Activated naive CD8-positive, alpha-beta T cell treated with anti-CD3 and anti-CD28 coated beads, Interleukin-2, amount 10 ng/mL, durations not matched to agents 7 days and 5 days (primary cell): ENCODE results near the gene GABPA. TPM values are rescaled to one million over a fixed set of nuclear protein-coding genes. Genes with fewer than 3 reads are reported as not detected.

Experiments used
- ATAC-seq: fragments of 150-1000 bp; cut with Tn5 transposase; one replicate; pipeline ENCODE4 v1.10.0; 2021; ENCODE audit warnings: low read depth, moderate library complexity
- POLR2A ChIA-PET: fragments of 350-600 bp; sonication (Branson Sonifier 250); formaldehyde crosslinking; loops from one replicate; lab custom pipeline; 2021; ENCODE audit warnings: antibody characterized with exemption; lab: Charles Lee
- DNase-seq: peaks from one replicate; pipeline ENCODE4 v3.0.0; 2021
- H3K27ac Mint-ChIP-seq: one replicate; pipeline ENCODE4 v1.8.0; 2022; ENCODE audit warnings: mild to moderate bottlenecking, mixed read lengths
- H3K27me3 Mint-ChIP-seq: one replicate; pipeline ENCODE4 v1.8.0; 2022; ENCODE audit warnings: mild to moderate bottlenecking, moderate library complexity, mixed read lengths
- H3K36me3 Mint-ChIP-seq: one replicate; pipeline ENCODE4 v1.8.0; 2021; ENCODE audit warnings: mild to moderate bottlenecking, mixed read lengths
- H3K4me1 Mint-ChIP-seq: one replicate; pipeline ENCODE4 v1.8.0; 2021; ENCODE audit warnings: mixed read lengths
- H3K4me3 Mint-ChIP-seq: one replicate; pipeline ENCODE4 v1.8.0; 2022; ENCODE audit warnings: mild to moderate bottlenecking, moderate library complexity, mixed read lengths
- H3K9me3 Mint-ChIP-seq: one replicate; pipeline ENCODE4 v1.8.0; 2021; ENCODE audit warnings: mixed read lengths
- total RNA-seq, 2 experiments: library from RNA; stranded (reverse); gene quantifications; one replicate each; pipeline ENCODE4 v1.2.3, GENCODE V29; 2021

GABPA gene
- total RNA-seq, 2 experiments from 2014 or later = 25.3 to 27.4 TPM

- no peak for DNase-seq
- H3K27me3 Mint-ChIP-seq = no peaks in the 10 kb centered on the region
Measured at GRCh38 chr21:25721987-25722386, 12.8 kb upstream of the GABPA start.

GRCh38 chr21:25722631-25723030 lies 12.1 kb upstream of the GABPA start:
- Mint-ChIP-seq H3K9me3 (no peaks in the 10 kb centered on the region), H3K4me3 (no peak overlapping the region), H3K4me1 (peaks cover 3% of the 10 kb centered on the region), H3K36me3 (peaks cover 29% of the 10 kb centered on the region), H3K27ac (no peak overlapping the region), H3K27me3 (no peaks in the 10 kb centered on the region)
- POLR2A ChIA-PET = no interaction called here
- DNase-seq (no peak), ATAC-seq (no peak)

More at GRCh38 chr21:25721987-25722386, 12.8 kb upstream of the GABPA start:
- POLR2A ChIA-PET = interaction anchor here (1.5 kb wide), 1 partner anchor 13 kb away, joined by 4 read pairs; the partner anchor contains the start of genes ATP5PF and GABPA
- no peaks in the 10 kb centered on the region for H3K9me3 Mint-ChIP-seq
- peaks cover 29% of the 10 kb centered on the region for H3K36me3 Mint-ChIP-seq
- no peak overlapping the region for H3K4me3 Mint-ChIP-seq
- peaks cover 3% of the 10 kb centered on the region for H3K4me1 Mint-ChIP-seq
- ATAC-seq = no peak
- H3K27ac Mint-ChIP-seq = no peak overlapping the region

- DNase-seq (no peak), ATAC-seq (no peak)
- Mint-ChIP-seq H3K27me3 (no peaks in the 10 kb centered on the region), H3K9me3 (no peaks in the 10 kb centered on the region), H3K4me1 (peaks cover 20% of the 10 kb centered on the region), H3K36me3 (peaks cover 8% of the 10 kb centered on the region), H3K4me3 (no peak overlapping the region), H3K27ac (no peak overlapping the region)
- POLR2A ChIA-PET = no interaction called here
Measured at GRCh38 chr21:25732091-25732760, 2.5 kb upstream of the GABPA start.

- H3K4me1 Mint-ChIP-seq = peaks cover 25% of the 10 kb centered on the region
- ATAC-seq (no peak), DNase-seq (no peak)
- no peaks in the 10 kb centered on the region for H3K9me3 Mint-ChIP-seq
- no peaks in the 10 kb centered on the region for H3K27me3 Mint-ChIP-seq
- H3K27ac Mint-ChIP-seq = peak overlapping the region; percentile 100
- POLR2A ChIA-PET = interaction anchor here (0.9 to 1.5 kb wide), 9 partner anchors 13 to 435 kb away, joined by 3 to 13 read pairs (median 3); no protein-coding TSS in a partner anchor
- H3K4me3 Mint-ChIP-seq = peak overlapping the region; percentile 100
- peaks cover 4% of the 10 kb centered on the region for H3K36me3 Mint-ChIP-seq
Measured at GRCh38 chr21:25733859-25734653, 716 bp upstream of the GABPA start.

GRCh38 chr21:25734654-25734903 lies 193 bp upstream of the GABPA start:
- Mint-ChIP-seq H3K36me3 (peaks cover 4% of the 10 kb centered on the region), H3K9me3 (no peaks in the 10 kb centered on the region), H3K4me3 (peak overlapping the region; percentile 100), H3K27ac (peak overlapping the region; percentile 100), H3K27me3 (no peaks in the 10 kb centered on the region), H3K4me1 (peaks cover 25% of the 10 kb centered on the region)
- ATAC-seq (no peak), DNase-seq (no peak)
- POLR2A ChIA-PET = interaction anchor here (0.9 to 1.5 kb wide), 10 partner anchors 10 to 434 kb away, joined by 3 to 13 read pairs (median 3); no protein-coding TSS in a partner anchor

- Mint-ChIP-seq H3K27ac (peak overlapping the region; percentile 100), H3K4me1 (peaks cover 25% of the 10 kb centered on the region), H3K4me3 (peak overlapping the region; percentile 100), H3K27me3 (no peaks in the 10 kb centered on the region), H3K9me3 (no peaks in the 10 kb centered on the region), H3K36me3 (peaks cover 1% of the 10 kb centered on the region)
- DNase-seq (no peak), ATAC-seq (peak; percentile 2)
- POLR2A ChIA-PET = interaction anchor here (1.2 to 1.7 kb wide), 3 partner anchors 9 to 128 kb away, joined by 3 to 6 read pairs (median 3); no protein-coding TSS in a partner anchor
Measured at GRCh38 chr21:25735646-25736597, 1.1 kb downstream of the GABPA start.

GRCh38 chr21:25737421-25737820 lies 2.6 kb downstream of the GABPA start:
- POLR2A ChIA-PET = no interaction called here
- Mint-ChIP-seq H3K4me3 (no peak overlapping the region), H3K4me1 (peaks cover 24% of the 10 kb centered on the region), H3K36me3 (peaks cover 8% of the 10 kb centered on the region), H3K27ac (no peak overlapping the region), H3K9me3 (no peaks in the 10 kb centered on the region), H3K27me3 (no peaks in the 10 kb centered on the region)
- ATAC-seq (no peak), DNase-seq (no peak)

GRCh38 chr21:25742900-25743299 lies 8.1 kb downstream of the GABPA start:
- no peaks in the 10 kb centered on the region for H3K9me3 Mint-ChIP-seq
- ATAC-seq (no peak), DNase-seq (no peak)
- POLR2A ChIA-PET = no interaction called here
- H3K4me3 Mint-ChIP-seq = no peak overlapping the region
- peaks cover 12% of the 10 kb centered on the region for H3K36me3 Mint-ChIP-seq
- H3K27ac Mint-ChIP-seq = no peak overlapping the region
- H3K4me1 Mint-ChIP-seq = peaks cover 5% of the 10 kb centered on the region
- H3K27me3 Mint-ChIP-seq = no peaks in the 10 kb centered on the region

GRCh38 chr21:25744854-25745253 lies 10.1 kb downstream of the GABPA start:
- Mint-ChIP-seq H3K4me1 (peaks cover 7% of the 10 kb centered on the region), H3K27me3 (no peaks in the 10 kb centered on the region), H3K4me3 (no peak overlapping the region), H3K36me3 (peaks cover 14% of the 10 kb centered on the region), H3K27ac (no peak overlapping the region), H3K9me3 (no peaks in the 10 kb centered on the region)
- DNase-seq (no peak), ATAC-seq (no peak)
- POLR2A ChIA-PET = interaction anchor here (0.9 kb wide), 1 partner anchor 10 kb away, joined by 3 read pairs; the partner anchor contains the start of genes ATP5PF and GABPA

- peak overlapping the region; percentile 73 for H3K4me3 Mint-ChIP-seq
- POLR2A ChIA-PET = interaction anchor here (1.8 kb wide), 1 partner anchor 16 kb away, joined by 13 read pairs; the partner anchor contains the start of genes ATP5PF and GABPA
- peaks cover 23% of the 10 kb centered on the region for H3K36me3 Mint-ChIP-seq
- peak; percentile 93 for ATAC-seq
- H3K27me3 Mint-ChIP-seq = no peaks in the 10 kb centered on the region
- peak; percentile 52 for DNase-seq
- H3K4me1 Mint-ChIP-seq = peaks cover 12% of the 10 kb centered on the region
- peak overlapping the region; percentile 90 for H3K27ac Mint-ChIP-seq
- no peaks in the 10 kb centered on the region for H3K9me3 Mint-ChIP-seq
Measured at GRCh38 chr21:25750085-25750484, 15.3 kb downstream of the GABPA start.

GRCh38 chr21:25752416-25752815 lies 17.6 kb downstream of the GABPA start:
- peaks cover 28% of the 10 kb centered on the region for H3K36me3 Mint-ChIP-seq
- H3K4me1 Mint-ChIP-seq = peaks cover 28% of the 10 kb centered on the region
- no peak overlapping the region for H3K4me3 Mint-ChIP-seq
- DNase-seq = no peak
- H3K27me3 Mint-ChIP-seq = no peaks in the 10 kb centered on the region
- POLR2A ChIA-PET = no interaction called here
- no peak for ATAC-seq
- H3K27ac Mint-ChIP-seq = no peak overlapping the region
- H3K9me3 Mint-ChIP-seq = no peaks in the 10 kb centered on the region

GRCh38 chr21:25756190-25756932 lies 21.6 kb downstream of the GABPA start:
- H3K27me3 Mint-ChIP-seq = no peaks in the 10 kb centered on the region
- ATAC-seq (no peak), DNase-seq (no peak)
- peak overlapping the region; percentile 82 for H3K27ac Mint-ChIP-seq
- peak overlapping the region; percentile 47 for H3K4me3 Mint-ChIP-seq
- peaks cover 44% of the 10 kb centered on the region for H3K36me3 Mint-ChIP-seq
- H3K9me3 Mint-ChIP-seq = no peaks in the 10 kb centered on the region
- H3K4me1 Mint-ChIP-seq = peaks cover 37% of the 10 kb centered on the region
- POLR2A ChIA-PET = no interaction called here
